Endothelial cell of umbilical vein (primary cell): ENCODE measurements around the gene LRP1-AS. TPM values are rescaled to one million over a fixed set of nuclear protein-coding genes. Genes with fewer than 3 reads are reported as not detected.

Experiments used
- BruUV-seq: library from RNA; stranded (reverse); fragments of 400-500 nt; replicated peaks from 2 replicates; lab custom pipeline; 2021; lab: Mats Ljungman, UMichigan
- CTCF ChIA-PET: fragments of 300-600, 350-600 bp; sonication (Branson Sonifier 250); formaldehyde crosslinking; loops from one replicate; lab custom pipeline; 2021; ENCODE audit warnings: antibody characterized with exemption, inconsistent platforms; lab: Charles Lee
- POLR2A ChIA-PET: fragments of 300-600, 350-600 bp; sonication (Branson Sonifier 250); formaldehyde crosslinking; loops from one replicate; lab custom pipeline; 2021; ENCODE audit warnings: antibody characterized with exemption, inconsistent platforms; lab: Charles Lee
- DNase-seq: peaks from one replicate; pipeline ENCODE4 v3.0.0-alpha.2; 2011; ENCODE audit warnings: low read depth, low spot score
- FAIRE-seq: peaks from 2 replicates; lab custom pipeline; 2011; peaks lifted over from hg19 to GRCh38; lab: Jason Lieb, UNC
- H2AFZ ChIP-seq: 2 replicates; pipeline ENCODE4 v1.6.0; 2012; ENCODE audit warnings: low read depth, low read length, control low read depth, inconsistent platforms
- H3K27ac ChIP-seq: 2 replicates; pipeline ENCODE4 v1.5.1; 2011; ENCODE audit warnings: low read depth, mild to moderate bottlenecking, control low read depth, low read length, moderate library complexity; ENCODE audit not compliant: insufficient read depth
- H3K27me3 ChIP-seq, 2 experiments: 2 replicates each; pipeline versions ENCODE4 v1.6.0 to v1.6.1; 2011; ENCODE audit warnings: low read length in 2 of 2, mixed read lengths in 1 of 2; ENCODE audit not compliant: control insufficient read depth in 2 of 2, insufficient read depth in 2 of 2
- H3K36me3 ChIP-seq, 2 experiments: 2 replicates in 1 of 2; 3 replicates in 1 of 2; pipeline ENCODE4 v1.5.1; 2011; ENCODE audit warnings: low read length in 2 of 2, mild to moderate bottlenecking in 1 of 2, moderate library complexity in 1 of 2; ENCODE audit not compliant: control insufficient read depth in 2 of 2, insufficient read depth in 2 of 2; ENCODE audit errors: extremely low read depth in 1 of 2
- H3K4me1 ChIP-seq: 3 replicates; pipeline ENCODE4 v1.5.1; 2011; ENCODE audit warnings: mild to moderate bottlenecking, low read length; ENCODE audit not compliant: control insufficient read depth, insufficient read depth; ENCODE audit errors: extremely low read depth
- H3K4me2 ChIP-seq: 2 replicates; pipeline ENCODE4 v1.6.1; 2011; ENCODE audit warnings: low read length, control low read depth, mixed read lengths; ENCODE audit not compliant: insufficient read depth
- H3K4me3 ChIP-seq, 3 experiments: fragments of 200-600 bp in 1 of 3; sonication (generic), shearing (Covaris generic) in 1 of 3; replicated peaks in 1 of 3; 2 replicates each; pipeline ENCODE4 v1.5.1; 2011 to 2016; ENCODE audit warnings: control low read depth in 3 of 3, low read length in 3 of 3, mild to moderate bottlenecking in 2 of 3, inconsistent platforms in 1 of 3, low read depth in 1 of 3, moderate library complexity in 1 of 3; ENCODE audit not compliant: insufficient read depth in 1 of 3
- H3K79me2 ChIP-seq: 2 replicates; pipeline ENCODE4 v1.6.0; 2012; ENCODE audit warnings: low read length, inconsistent platforms; ENCODE audit not compliant: control insufficient read depth, insufficient read depth
- H3K9ac ChIP-seq: replicated peaks from 2 replicates; pipeline ENCODE3; 2011; ENCODE audit warnings: low read length, control low read depth; ENCODE audit not compliant: insufficient read depth; ENCODE audit errors: extremely low read depth
- H3K9me1 ChIP-seq: replicated peaks from 3 replicates; pipeline ENCODE4 v1.6.0; 2011; ENCODE audit warnings: mild to moderate bottlenecking, low read length; ENCODE audit not compliant: control insufficient read depth, insufficient read depth; ENCODE audit errors: extremely low read depth
- H3K9me3 ChIP-seq: replicated peaks from 2 replicates; pipeline ENCODE4 v1.5.1; 2012; ENCODE audit warnings: low read length, inconsistent platforms; ENCODE audit not compliant: control insufficient read depth, insufficient read depth
- H4K20me1 ChIP-seq: replicated peaks from 2 replicates; pipeline ENCODE3; 2011; ENCODE audit warnings: mild to moderate bottlenecking, low read length; ENCODE audit not compliant: control insufficient read depth, insufficient read depth; ENCODE audit errors: extremely low read depth
- CTCF ChIP-seq, 2 donors: IDR thresholded peaks; 1 replicate in 1 of 2; 2 replicates in 1 of 2; pipeline ENCODE4 v1.5.1; 2011; ENCODE audit warnings: low read length in 2 of 2, mild to moderate bottlenecking in 2 of 2, moderate library complexity in 2 of 2, control low read depth in 1 of 2, inconsistent platforms in 1 of 2, low read depth in 1 of 2; ENCODE audit not compliant: insufficient read depth in 1 of 2; ENCODE audit errors: extremely low read depth in 1 of 2
- EZH2 ChIP-seq: IDR thresholded peaks from 2 replicates; pipeline ENCODE4 v1.6.1; 2012; ENCODE audit warnings: borderline replicate concordance, low read depth, mild to moderate bottlenecking, moderate library complexity, low read length, inconsistent platforms; ENCODE audit not compliant: severe bottlenecking
- FOS ChIP-seq: IDR thresholded peaks from 2 replicates; pipeline ENCODE4 v1.6.1; 2011; ENCODE audit warnings: mild to moderate bottlenecking, low read length, moderate library complexity, borderline replicate concordance; ENCODE audit not compliant: insufficient read depth
- GATA2 ChIP-seq: IDR thresholded peaks from 2 replicates; pipeline ENCODE4 v1.7.0; 2011; ENCODE audit warnings: low read depth, mild to moderate bottlenecking, moderate library complexity, mixed read lengths, low read length; ENCODE audit not compliant: insufficient read length, insufficient read depth
- JUN ChIP-seq: IDR thresholded peaks from 2 replicates; pipeline ENCODE4 v1.6.1; 2011; ENCODE audit warnings: borderline replicate concordance, low read depth; ENCODE audit not compliant: insufficient read length, insufficient read depth
- MAX ChIP-seq: IDR thresholded peaks from 2 replicates; pipeline ENCODE4 v1.6.1; 2011; ENCODE audit not compliant: insufficient read depth, insufficient read length
- MYC ChIP-seq: IDR thresholded peaks from one replicate; pipeline ENCODE4 v1.6.1; 2011; ENCODE audit warnings: mild to moderate bottlenecking, low read depth, low read length
- POLR2A ChIP-seq: IDR thresholded peaks from 2 replicates; pipeline ENCODE4 v1.6.1; 2012; ENCODE audit warnings: low read depth, mild to moderate bottlenecking, control low read depth, low read length
- POLR2AphosphoS5 ChIP-seq: IDR thresholded peaks from 2 replicates; pipeline ENCODE4 v1.6.1; 2012; ENCODE audit warnings: low read depth, mild to moderate bottlenecking, control low read depth, low read length, moderate library complexity; ENCODE audit not compliant: insufficient read depth
- dilution Hi-C: fragments of 300-500 bp; cut with MboI; formaldehyde crosslinking; loops from one replicate; pipeline ENCODE4 v1.15.0; 2019; ENCODE audit warnings: low sequenced_read_pairs; ENCODE audit not compliant: extremely low pct_ligation_motif_present
- intact Hi-C: fragments of 100-400 bp; cut with micrococcal nuclease; formaldehyde crosslinking; loops from one replicate; pipeline ENCODE4 v1.10.0; 2022
- polyA plus RNA-seq, 4 experiments: library from polyadenylated mRNA; depleted of rRNA in 3 of 4; stranded (reverse) in 3 of 4; unstranded in 1 of 4; fragments of >200 nt; gene quantifications; 2 replicates each; pipeline versions ENCODE4 v1.2.1 to v1.2.3, GENCODE V29; 2011 to 2012; ENCODE audit warnings: missing spikeins in 1 of 4
- total RNA-seq: library from RNA; stranded (reverse); gene quantifications from 2 replicates; pipeline ENCODE4 v1.2.3, GENCODE V29; 2021

The LRP1-AS gene
- total and polyA plus RNA-seq, 2 donors (not counting 3 experiments of a cell fraction or from before 2014, with no cell fraction given) = not detected

GRCh38 chr12:57096099-57096572 lies 51.3 kb downstream of the LRP1-AS start:
- ChIA-PET POLR2A (no interaction called here), CTCF (interaction anchor here (1.5 to 14.4 kb wide), 2 partner anchors 15 to 27 kb away, joined by 6 to 158 read pairs; partner anchors contain the start of gene STAT6)
- Histone ChIP-seq H3K9me3 (no peaks in the 10 kb centered on the region), H3K79me2 (no peaks in the 10 kb centered on the region), H2AFZ (no peak overlapping the region), H3K27me3 (no peaks in the 10 kb centered on the region), H4K20me1 (no peaks in the 10 kb centered on the region), H3K4me1 (peaks cover 8% of the 10 kb centered on the region), H3K4me2 (no peak overlapping the region), H3K36me3 (peaks cover 4 to 50% of the 10 kb centered on the region in 2 experiments), H3K4me3 (no peak overlapping the region), H3K9me1 (no peaks in the 10 kb centered on the region), H3K9ac (no peak overlapping the region), H3K27ac (no peak overlapping the region)
- DNase-seq (no peak), FAIRE-seq (no peak)
- TF ChIP-seq CTCF (IDR thresholded peaks at IDR 0.05; ENCODE audit: extremely low read depth in 1 of 2, insufficient read depth in 1 of 2, low read depth in 1 of 2, low read length in 2 of 2) (no peak), MAX (no peak), EZH2 (no peak), POLR2AphosphoS5 (no peak), JUN (no peak), MYC (no peak), FOS (no peak), POLR2A (no peak), GATA2 (no peak)
- intact Hi-C loops (no loop called here), dilution Hi-C loops (no loop called here)
- BruUV-seq = no TSS peak
